ENCODE data around the gene EHD1.

Gene EHD1

GRCh38 chr11:64910451-64911093 lies 32.2 kb upstream of the EHD1 start:
- no peak overlapping the region for H3K4me3 ChIP-seq (ENCODE audit: low read length)
- no peak for DNase-seq (ENCODE audit: low read depth)
- no peak for TF ChIP-seq CTCF (conservative IDR thresholded peaks at IDR 0.05; ENCODE audit: low read length)

GRCh38 chr11:64909653-64910343 lies 31.4 kb upstream of the EHD1 start:
- H3K4me3 ChIP-seq (ENCODE audit: low read length): no peak overlapping the region
- TF ChIP-seq CTCF (conservative IDR thresholded peaks at IDR 0.05; ENCODE audit: low read length): no peak
- DNase-seq (ENCODE audit: low read depth): no peak

- no peak for DNase-seq (ENCODE audit: low read depth)
- no peak overlapping the region for H3K4me3 ChIP-seq (ENCODE audit: low read length)
- no peak for TF ChIP-seq CTCF (conservative IDR thresholded peaks at IDR 0.05; ENCODE audit: low read length)
These were observed 30.3 kb upstream of the EHD1 start for GRCh38 chr11:64908766-64909165.

GRCh38 chr11:64906314-64906635 lies 27.9 kb upstream of the EHD1 start:
- no peak for DNase-seq (ENCODE audit: low read depth)
- no peak overlapping the region for H3K4me3 ChIP-seq (ENCODE audit: low read length)
- TF ChIP-seq CTCF (conservative IDR thresholded peaks at IDR 0.05; ENCODE audit: low read length): no peak

- no peak for DNase-seq (ENCODE audit: low read depth)
- no peak for TF ChIP-seq CTCF (conservative IDR thresholded peaks at IDR 0.05; ENCODE audit: low read length)
- no peak overlapping the region for H3K4me3 ChIP-seq (ENCODE audit: low read length)
These were observed 27.3 kb upstream of the EHD1 start for GRCh38 chr11:64905516-64906313.

GRCh38 chr11:64903291-64903833 lies 24.9 kb upstream of the EHD1 start:
- no peak for TF ChIP-seq CTCF (conservative IDR thresholded peaks at IDR 0.05; ENCODE audit: low read length)
- no peak for DNase-seq (ENCODE audit: low read depth)
- H3K4me3 ChIP-seq (ENCODE audit: low read length): no peak overlapping the region

Measured in AG10803 (cell line).